Stimulated activated CD8-positive, alpha-beta memory T cell treated with anti-CD3 and anti-CD28 coated beads, Interleukin-12 subunit alpha, Interleukin-12 subunit beta, amount 100 ng/mL, for 24 hours (primary cell): ENCODE data around the gene CDCP2.

ENCODE experiments used
- DNase-seq: peaks from one replicate; pipeline ENCODE4 v3.0.0-alpha.2; 2020; ENCODE audit errors: extremely low read depth

The CDCP2 gene

GRCh38 chr1:54136963-54137533 is 15.8 kb downstream of the CDCP2 start:
- no peak for DNase-seq

GRCh38 chr1:54136269-54136896 is 16.4 kb downstream of the CDCP2 start:
- DNase-seq, result no peak

- no peak for DNase-seq
These were observed 17.2 kb downstream of the CDCP2 start for GRCh38 chr1:54135436-54136120.

- DNase-seq, result no peak
These were observed 18.5 kb downstream of the CDCP2 start for GRCh38 chr1:54134295-54134694.

- DNase-seq, result no peak
These were observed 20.3 kb downstream of the CDCP2 start for GRCh38 chr1:54132495-54132894.

- no peak for DNase-seq
These were observed 21.4 kb downstream of the CDCP2 start for GRCh38 chr1:54131419-54131818.

- no peak for DNase-seq
These were observed 22.9 kb downstream of the CDCP2 start for GRCh38 chr1:54129858-54130257.

- DNase-seq, result no peak
These were observed 25.1 kb downstream of the CDCP2 start for GRCh38 chr1:54127594-54128300.

- no peak for DNase-seq
These were observed 26.5 kb downstream of the CDCP2 start for GRCh38 chr1:54126271-54126815.

GRCh38 chr1:54125386-54126070 is 27.3 kb downstream of the CDCP2 start:
- no peak for DNase-seq

GRCh38 chr1:54124906-54125305 is 27.9 kb downstream of the CDCP2 start:
- DNase-seq, result no peak

GRCh38 chr1:54124472-54124871 is 28.3 kb downstream of the CDCP2 start:
- DNase-seq, result no peak

GRCh38 chr1:54122992-54123391 is 29.8 kb downstream of the CDCP2 start:
- no peak for DNase-seq

- no peak for DNase-seq
These were observed 30.6 kb downstream of the CDCP2 start for GRCh38 chr1:54122135-54122751.

GRCh38 chr1:54121482-54122134 is 31.2 kb downstream of the CDCP2 start:
- DNase-seq, result no peak

- DNase-seq, result no peak
These were observed 31.9 kb downstream of the CDCP2 start for GRCh38 chr1:54120698-54121481.

- DNase-seq, result no peak
These were observed 32.6 kb downstream of the CDCP2 start for GRCh38 chr1:54120018-54120697.

- DNase-seq, result no peak
These were observed 34.1 kb downstream of the CDCP2 start for GRCh38 chr1:54118704-54119103.

- no peak for DNase-seq
These were observed 34.8 kb downstream of the CDCP2 start for GRCh38 chr1:54117815-54118563.
